Activated T-cell treated with anti-CD3 and anti-CD28 coated beads, Interleukin-2, amount 50 U/mL, for 24 hours (primary cell): ENCODE results near the gene ALDH3A1.
A peak's percentile ranks its signal among the peaks of the same experiment; 100 is the strongest.

Experiments used
- DNase-seq: peaks from one replicate; pipeline ENCODE4 v3.0.0-alpha.2; 2020
- H3K27ac Mint-ChIP-seq: 2 replicates; pipeline ENCODE4 v1.8.0; 2020; ENCODE audit warnings: mild to moderate bottlenecking, mixed read lengths
- H3K27me3 Mint-ChIP-seq: 2 replicates; pipeline ENCODE4 v1.8.0; 2020; ENCODE audit warnings: mixed read lengths
- H3K36me3 Mint-ChIP-seq: 2 replicates; pipeline ENCODE4 v1.8.0; 2020; ENCODE audit warnings: low read depth, mixed read lengths
- H3K4me1 Mint-ChIP-seq: 2 replicates; pipeline ENCODE4 v1.8.0; 2020; ENCODE audit warnings: low read depth, mixed read lengths
- H3K4me3 Mint-ChIP-seq: 2 replicates; pipeline ENCODE4 v1.8.0; 2020; ENCODE audit warnings: mild to moderate bottlenecking, moderate library complexity, mixed read lengths
- H3K9me3 Mint-ChIP-seq: 2 replicates; pipeline ENCODE4 v1.8.0; 2020; ENCODE audit warnings: mixed read lengths

Gene ALDH3A1

DNA sequence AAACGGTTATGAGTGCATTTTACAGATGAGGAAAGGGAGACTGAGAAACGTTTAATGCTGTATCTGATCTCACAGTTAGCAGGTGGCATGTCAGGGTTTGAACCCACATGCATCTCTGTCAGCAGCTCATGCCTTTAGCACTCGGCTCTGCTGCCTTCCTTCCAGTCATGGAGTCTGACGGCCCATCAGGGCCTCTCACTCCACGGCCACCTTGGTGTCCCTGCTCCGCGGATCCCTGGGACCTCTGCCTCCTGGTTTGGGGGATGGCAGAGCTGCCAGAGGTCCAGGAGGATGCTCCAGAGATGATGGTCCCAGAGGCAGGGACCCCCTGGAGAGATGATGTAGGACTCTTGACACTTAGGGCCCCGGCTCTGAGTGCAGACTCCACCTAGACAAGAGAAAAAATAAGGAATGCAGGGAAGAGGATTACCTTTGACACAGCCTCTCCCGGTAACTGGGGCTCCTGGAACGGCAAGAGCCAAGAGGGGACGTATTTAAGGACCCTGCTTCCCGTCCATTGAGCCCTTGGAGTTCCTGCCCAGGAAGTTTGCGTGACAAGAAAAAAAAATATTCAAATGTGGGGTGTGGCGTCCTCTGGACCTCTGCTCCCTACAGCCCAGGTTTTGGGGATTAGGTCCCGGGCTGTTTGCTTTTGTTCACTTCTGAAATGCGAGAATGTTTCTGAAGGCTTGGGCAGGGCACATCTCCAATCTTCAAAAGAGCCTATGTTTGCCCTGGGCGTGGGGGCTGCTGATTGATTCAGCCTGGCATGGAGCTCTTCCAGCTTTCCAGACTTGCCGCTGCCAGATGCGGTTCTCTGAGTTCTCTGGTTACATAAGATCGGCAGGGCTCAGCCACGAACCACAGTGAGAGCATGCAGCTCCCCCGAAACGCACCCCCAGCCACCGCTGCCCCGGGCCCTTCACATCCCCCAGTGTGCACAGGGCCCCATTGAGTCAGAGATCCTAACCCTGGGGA, at the start of gene ALDH3A1:
Gene ALDH3A1 (minus strand): TSS at position 470 of the 978 bp plus-strand sequence. CDS start 3,169 bp downstream, outside the sequence.
- H3K4me1 Mint-ChIP-seq, result peaks cover 12% of the 10 kb centered on the region
- H3K27me3 Mint-ChIP-seq, result peaks cover 20% of the 10 kb centered on the region
- no peak within 1 kb of the TSS for H3K27ac Mint-ChIP-seq
- no peaks in the 10 kb centered on the region for H3K9me3 Mint-ChIP-seq
- no peak for DNase-seq
- H3K4me3 Mint-ChIP-seq, result no peak within 1 kb of the TSS
- H3K36me3 Mint-ChIP-seq, result no peaks in the 10 kb centered on the region

DNA sequence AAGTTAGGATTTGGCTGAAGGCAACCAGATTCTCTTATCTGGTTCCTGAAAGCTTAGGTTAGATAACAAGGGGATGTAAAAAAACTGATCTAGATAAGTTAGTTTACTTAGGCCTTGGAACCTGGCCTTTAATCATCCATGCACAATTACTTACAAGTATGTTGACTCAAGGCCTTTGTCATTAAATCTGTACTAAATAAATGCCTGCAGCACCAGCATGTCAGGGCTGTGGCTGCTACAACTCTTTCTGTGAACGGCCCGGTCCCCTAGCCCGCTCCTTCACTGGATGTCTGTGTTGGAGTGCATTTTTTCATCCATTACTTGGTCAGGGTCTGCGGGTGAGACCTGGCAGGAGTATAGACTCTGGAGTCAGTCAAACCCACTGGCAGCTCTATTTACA, 48.4 kb upstream of the ALDH3A1 start:
- peaks cover 83% of the 10 kb centered on the region for H3K36me3 Mint-ChIP-seq
- H3K27me3 Mint-ChIP-seq, result no peaks in the 10 kb centered on the region
- DNase-seq, result no peak
- H3K4me3 Mint-ChIP-seq, result no peak overlapping the region
- H3K4me1 Mint-ChIP-seq, result peaks cover 5% of the 10 kb centered on the region
- no peak overlapping the region for H3K27ac Mint-ChIP-seq
- H3K9me3 Mint-ChIP-seq, result peaks cover 22% of the 10 kb centered on the region

DNA sequence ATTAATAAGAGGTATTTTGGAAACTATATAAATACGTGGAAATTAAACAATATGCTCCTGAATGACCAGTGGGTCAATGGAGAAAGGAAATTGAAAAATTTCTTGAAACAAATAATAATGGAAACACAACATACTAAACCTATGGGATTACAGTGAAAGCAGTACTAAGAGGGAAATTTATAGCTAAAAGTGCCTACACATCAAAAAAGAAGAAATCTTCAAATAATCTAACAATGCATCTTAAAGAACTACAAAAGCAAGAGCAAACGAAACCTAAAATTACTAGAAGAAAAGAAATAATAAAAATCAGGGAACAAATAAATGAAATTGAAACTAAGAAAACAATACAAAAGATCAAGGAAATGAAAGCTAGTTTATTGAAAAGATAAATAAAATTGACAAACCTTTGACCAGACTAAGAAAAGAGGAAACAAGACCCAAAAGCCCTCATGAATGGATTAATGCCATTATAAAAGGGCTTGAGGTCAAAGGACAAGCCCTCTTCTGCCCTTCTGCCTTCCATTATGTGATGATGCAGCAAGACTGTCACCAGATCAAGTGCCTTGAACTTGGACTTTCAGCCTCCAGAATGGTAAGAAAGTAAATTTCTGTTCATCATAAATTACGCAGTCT, 43.9 kb upstream of the ALDH3A1 start:
- no peak overlapping the region for H3K4me3 Mint-ChIP-seq
- no peak overlapping the region for H3K27ac Mint-ChIP-seq

DNA sequence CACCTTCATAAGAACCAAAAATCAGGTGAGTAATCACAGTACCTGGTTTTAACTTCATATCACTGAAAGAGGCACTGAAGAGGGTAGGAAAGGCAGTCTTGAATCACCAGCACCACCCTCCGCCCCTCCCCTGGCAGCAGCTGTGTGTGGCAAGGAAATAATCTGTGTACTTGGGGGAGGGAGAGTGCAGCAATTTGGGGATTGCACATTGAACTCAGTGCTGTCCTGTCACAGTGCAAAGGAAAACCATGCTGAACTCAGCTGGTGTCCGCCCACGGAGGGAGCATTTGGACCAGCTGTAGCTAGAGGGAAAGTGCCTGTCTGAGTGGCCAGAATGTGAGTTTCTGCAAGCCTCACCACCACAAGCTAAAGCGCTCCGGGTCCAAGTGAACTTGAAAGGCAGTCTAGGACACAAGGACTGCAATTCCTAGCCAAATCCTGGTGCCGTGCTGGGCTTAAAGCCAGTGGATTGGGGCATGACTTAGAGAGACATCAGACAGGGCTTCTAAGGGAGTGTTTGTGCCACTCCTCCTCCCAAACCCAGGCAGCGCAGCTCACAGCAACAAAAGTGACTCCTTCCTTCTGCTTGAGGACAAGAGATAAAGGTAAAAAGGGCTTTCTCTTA, 39.7 kb upstream of the ALDH3A1 start:
- Mint-ChIP-seq H3K4me1 (no peaks in the 10 kb centered on the region), H3K9me3 (no peaks in the 10 kb centered on the region), H3K4me3 (no peak overlapping the region), H3K27me3 (no peaks in the 10 kb centered on the region), H3K27ac (no peak overlapping the region), H3K36me3 (peaks cover 59% of the 10 kb centered on the region)
- no peak for DNase-seq

More for the DNA sequence above, 43.9 kb upstream of the ALDH3A1 start:
- H3K9me3 Mint-ChIP-seq, result peaks cover 20% of the 10 kb centered on the region
- H3K36me3 Mint-ChIP-seq, result peaks cover 89% of the 10 kb centered on the region
- no peak for DNase-seq
- no peaks in the 10 kb centered on the region for H3K4me1 Mint-ChIP-seq
- no peaks in the 10 kb centered on the region for H3K27me3 Mint-ChIP-seq

DNA sequence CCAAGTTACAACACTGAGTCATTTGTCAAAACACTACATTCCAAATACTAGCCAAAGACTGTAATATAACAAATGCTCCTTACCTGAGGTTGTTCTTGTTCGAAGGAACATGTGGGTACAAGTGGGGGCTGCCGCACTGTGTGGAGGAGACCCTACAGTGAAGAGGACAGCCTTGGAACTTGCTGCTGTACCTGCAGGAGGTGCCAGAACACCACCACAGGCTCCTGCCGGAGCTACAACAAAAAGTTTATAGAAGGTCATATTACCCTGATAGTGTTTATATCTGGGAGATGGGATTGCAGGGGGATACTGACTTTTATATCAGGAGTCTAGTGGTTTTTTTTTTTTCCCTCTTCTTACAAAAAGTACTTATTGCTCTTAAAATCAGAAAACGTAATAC, 37.8 kb upstream of the ALDH3A1 start:
- Mint-ChIP-seq H3K27ac (no peak overlapping the region), H3K4me1 (peaks cover 2% of the 10 kb centered on the region), H3K9me3 (no peaks in the 10 kb centered on the region), H3K4me3 (no peak overlapping the region), H3K36me3 (peaks cover 62% of the 10 kb centered on the region), H3K27me3 (no peaks in the 10 kb centered on the region)
- DNase-seq, result no peak

DNA sequence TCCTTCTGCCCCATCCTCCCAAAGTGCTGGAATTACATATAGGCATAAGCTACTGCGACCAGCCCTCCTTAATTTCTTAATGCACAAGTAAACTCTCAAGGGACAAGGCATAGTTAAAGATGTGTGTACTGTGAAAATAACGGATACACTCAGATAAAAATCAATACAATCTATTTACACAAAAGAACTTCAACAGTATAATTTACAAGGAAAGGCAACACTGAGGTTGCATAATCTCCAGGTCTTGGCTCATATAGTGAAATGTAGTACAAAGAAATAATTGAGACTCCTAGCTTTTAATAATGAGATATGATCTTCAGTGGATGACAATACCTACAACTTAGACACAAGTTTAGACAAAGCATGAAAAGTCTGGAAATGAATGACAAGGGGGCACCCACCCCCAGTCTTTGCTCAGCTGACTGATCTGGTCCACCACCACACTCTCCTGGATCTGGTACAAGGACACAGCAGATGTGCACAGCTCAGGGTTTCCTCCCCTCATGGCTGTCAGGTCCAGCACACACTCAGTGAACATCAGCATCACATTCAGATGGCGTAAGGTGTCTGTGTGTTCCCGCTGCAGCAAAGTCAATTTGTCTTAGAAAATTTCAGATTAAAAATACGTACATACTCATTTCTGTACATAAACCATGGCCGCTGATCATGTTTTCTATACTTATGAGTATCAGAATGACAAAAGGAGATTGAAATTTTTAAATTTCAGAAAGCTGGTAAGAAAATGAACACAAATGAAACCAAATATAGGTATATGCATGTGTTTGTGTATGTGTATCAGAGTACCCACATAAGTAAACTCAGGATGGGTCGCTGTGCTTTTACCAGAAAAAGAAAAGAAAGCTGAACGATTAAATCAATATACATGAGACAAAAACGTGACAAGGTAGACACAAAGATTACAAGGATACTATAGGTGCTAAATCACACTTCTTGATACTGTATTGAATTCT, 33.7 kb upstream of the ALDH3A1 start:
- H3K27ac Mint-ChIP-seq, result no peak overlapping the region
- DNase-seq, result no peak

DNA sequence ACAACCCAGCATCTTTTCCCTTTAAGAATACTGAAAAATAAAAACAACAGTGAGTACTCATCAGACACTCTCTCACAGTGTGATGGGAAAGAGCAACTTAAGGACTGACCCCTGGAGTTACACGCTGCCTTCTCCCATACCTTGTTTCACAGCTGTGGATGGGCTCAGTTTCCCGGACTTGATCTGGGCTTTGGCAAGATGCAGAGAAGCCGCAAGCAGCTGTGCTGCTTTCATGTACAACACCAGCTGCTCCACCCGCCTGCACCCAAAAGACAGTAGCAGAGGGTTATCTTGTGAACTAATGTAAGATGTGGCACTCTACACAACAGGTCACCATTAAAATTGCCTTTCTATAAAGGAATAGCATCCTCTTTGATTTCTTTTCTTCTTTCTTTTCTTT, 32.7 kb upstream of the ALDH3A1 start:
- no peaks in the 10 kb centered on the region for H3K9me3 Mint-ChIP-seq
- DNase-seq, result no peak
- peaks cover 67% of the 10 kb centered on the region for H3K36me3 Mint-ChIP-seq
- H3K27ac Mint-ChIP-seq, result no peak overlapping the region
- H3K4me1 Mint-ChIP-seq, result peaks cover 2% of the 10 kb centered on the region
- H3K27me3 Mint-ChIP-seq, result no peaks in the 10 kb centered on the region
- H3K4me3 Mint-ChIP-seq, result no peak overlapping the region

More for the DNA sequence above, 33.7 kb upstream of the ALDH3A1 start:
- Mint-ChIP-seq H3K4me3 (no peak overlapping the region), H3K9me3 (no peaks in the 10 kb centered on the region), H3K27me3 (no peaks in the 10 kb centered on the region), H3K36me3 (peaks cover 59% of the 10 kb centered on the region), H3K4me1 (peaks cover 2% of the 10 kb centered on the region)

DNA sequence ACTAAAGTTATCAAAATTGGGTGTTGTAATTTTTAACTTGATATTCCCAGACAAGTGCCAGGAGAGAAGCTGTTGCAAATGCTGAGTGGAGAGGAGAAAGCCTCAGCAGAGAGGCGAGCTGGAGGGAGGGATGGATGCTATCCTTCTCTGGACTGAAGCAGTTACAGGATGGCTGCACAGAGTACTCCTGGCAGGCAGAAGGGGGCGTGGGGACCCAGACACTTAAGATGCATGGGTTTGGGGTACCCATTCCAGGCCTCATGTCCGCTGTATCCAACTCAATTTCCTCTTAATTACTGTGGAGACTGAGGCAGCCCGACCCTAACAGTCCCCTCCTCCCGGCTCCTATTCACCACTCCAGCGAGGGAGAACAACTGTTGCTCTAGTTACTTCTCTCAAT, 25.4 kb upstream of the ALDH3A1 start:
- DNase-seq, result no peak
- Mint-ChIP-seq H3K9me3 (no peaks in the 10 kb centered on the region), H3K4me3 (no peak overlapping the region), H3K27me3 (no peaks in the 10 kb centered on the region), H3K27ac (no peak overlapping the region), H3K36me3 (peaks cover 34% of the 10 kb centered on the region), H3K4me1 (peaks cover 55% of the 10 kb centered on the region)

DNA sequence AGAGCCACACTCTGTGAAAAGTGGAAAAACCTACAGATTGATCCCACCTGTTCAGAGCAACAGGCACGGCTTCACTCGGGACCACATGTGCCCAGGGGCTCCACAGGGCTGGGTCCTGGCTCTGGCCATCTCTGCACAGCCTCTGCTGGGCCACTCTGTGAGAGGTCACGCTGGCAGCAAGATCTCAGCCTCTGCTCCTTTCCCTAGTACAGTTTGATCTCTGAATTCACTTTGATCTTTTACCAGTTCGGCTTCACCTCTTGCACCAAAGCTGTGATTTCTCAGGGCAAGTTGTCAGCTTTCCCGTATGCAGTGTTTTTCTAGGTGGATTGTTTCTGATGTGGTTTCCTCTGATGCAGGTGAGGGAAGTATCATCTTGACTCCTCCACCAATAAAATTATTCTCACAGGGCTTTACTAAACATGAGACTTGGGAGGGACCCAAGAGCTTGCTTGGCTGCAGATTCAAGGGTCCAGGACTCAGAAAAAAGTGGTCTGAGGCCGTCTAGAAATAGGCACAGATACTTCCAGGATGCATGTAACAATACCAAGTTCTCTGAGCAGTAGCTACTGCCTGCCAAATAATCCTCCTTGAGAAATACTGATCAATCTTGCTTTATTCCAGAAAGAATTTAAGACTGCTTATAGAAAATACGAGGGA, 24.0 kb upstream of the ALDH3A1 start:
- no peak for DNase-seq
- Mint-ChIP-seq H3K27ac (no peak overlapping the region), H3K9me3 (no peaks in the 10 kb centered on the region), H3K27me3 (no peaks in the 10 kb centered on the region), H3K4me1 (peaks cover 67% of the 10 kb centered on the region), H3K4me3 (no peak overlapping the region), H3K36me3 (peaks cover 22% of the 10 kb centered on the region)

DNA sequence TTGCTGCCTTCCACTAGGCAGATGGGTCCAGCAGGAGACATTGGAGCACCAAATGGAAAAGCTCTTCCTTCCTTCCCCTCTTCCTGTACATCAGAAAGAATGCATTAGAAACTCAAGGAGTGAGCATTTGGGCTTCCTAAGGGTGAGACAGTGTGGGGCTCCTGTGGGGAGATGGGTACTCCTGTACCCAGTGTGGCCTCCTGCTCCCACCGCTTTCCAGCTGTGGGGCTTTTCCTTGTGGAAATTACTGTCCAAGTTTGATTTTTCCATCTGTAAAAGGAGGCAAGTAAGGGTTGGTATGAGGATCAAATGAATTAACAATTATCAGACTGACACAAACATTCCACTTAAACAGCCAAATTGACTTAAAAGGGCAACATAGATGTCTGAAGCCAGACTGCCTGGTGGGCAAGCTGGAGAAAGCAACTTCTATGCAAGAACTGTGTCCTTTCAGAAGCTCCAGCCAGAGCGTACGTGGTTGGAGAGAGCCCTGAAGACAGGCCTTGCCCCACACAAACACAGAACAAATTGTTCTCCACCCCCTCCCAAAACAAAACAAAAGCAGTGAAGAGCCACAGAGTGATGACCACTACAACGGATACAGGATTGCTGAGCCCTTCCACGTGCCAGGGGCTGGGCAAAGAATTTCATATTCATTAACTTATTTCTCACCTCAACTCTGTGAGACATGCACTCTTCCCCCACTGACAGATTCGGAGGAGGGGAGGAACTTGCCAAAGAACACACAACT, 23.1 kb upstream of the ALDH3A1 start:
- DNase-seq, result no peak
- peaks cover 13% of the 10 kb centered on the region for H3K36me3 Mint-ChIP-seq
- H3K27ac Mint-ChIP-seq, result peak overlapping the region; percentile 55
- no peaks in the 10 kb centered on the region for H3K9me3 Mint-ChIP-seq
- peaks cover 73% of the 10 kb centered on the region for H3K4me1 Mint-ChIP-seq
- H3K27me3 Mint-ChIP-seq, result no peaks in the 10 kb centered on the region
- H3K4me3 Mint-ChIP-seq, result peak overlapping the region; percentile 30

DNA sequence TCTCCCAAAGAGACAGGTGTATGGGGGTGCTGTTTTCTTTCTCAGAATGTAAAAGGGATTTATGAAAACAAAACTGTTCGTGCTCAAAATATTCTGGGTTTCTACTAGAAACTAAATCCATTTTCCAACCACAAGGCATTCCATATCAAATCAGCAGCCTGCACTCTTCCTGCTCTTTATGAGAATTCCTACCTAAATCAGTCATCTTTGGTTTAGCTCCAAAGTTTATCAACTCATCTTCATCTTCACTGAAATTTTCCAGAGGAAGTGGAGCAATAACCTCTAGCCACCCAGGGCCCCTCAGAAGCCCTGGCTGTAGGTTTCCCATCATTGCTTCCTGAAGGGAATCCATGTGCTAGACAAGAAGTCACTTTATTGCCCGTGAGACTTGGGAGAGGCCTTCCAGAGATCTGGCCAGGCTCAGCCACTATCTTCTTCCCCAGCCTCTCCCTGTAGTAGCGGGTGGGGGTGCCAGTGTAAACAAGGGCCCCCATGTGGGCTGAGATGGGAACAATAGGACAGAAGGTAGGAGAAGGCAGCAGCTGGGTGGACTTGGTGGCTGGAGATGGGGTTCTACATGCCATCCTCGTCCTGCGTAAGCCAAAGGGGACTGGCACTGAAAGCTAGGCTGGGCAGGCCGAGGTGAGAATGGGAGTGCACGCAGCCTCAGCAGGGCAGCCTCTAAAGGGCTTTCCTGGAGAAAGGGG, 22.0 kb upstream of the ALDH3A1 start:
- Mint-ChIP-seq H3K27ac (peak overlapping the region; percentile 41), H3K27me3 (no peaks in the 10 kb centered on the region), H3K9me3 (no peaks in the 10 kb centered on the region), H3K4me3 (no peak overlapping the region), H3K36me3 (peaks cover 2% of the 10 kb centered on the region), H3K4me1 (peaks cover 67% of the 10 kb centered on the region)
- no peak for DNase-seq

DNA sequence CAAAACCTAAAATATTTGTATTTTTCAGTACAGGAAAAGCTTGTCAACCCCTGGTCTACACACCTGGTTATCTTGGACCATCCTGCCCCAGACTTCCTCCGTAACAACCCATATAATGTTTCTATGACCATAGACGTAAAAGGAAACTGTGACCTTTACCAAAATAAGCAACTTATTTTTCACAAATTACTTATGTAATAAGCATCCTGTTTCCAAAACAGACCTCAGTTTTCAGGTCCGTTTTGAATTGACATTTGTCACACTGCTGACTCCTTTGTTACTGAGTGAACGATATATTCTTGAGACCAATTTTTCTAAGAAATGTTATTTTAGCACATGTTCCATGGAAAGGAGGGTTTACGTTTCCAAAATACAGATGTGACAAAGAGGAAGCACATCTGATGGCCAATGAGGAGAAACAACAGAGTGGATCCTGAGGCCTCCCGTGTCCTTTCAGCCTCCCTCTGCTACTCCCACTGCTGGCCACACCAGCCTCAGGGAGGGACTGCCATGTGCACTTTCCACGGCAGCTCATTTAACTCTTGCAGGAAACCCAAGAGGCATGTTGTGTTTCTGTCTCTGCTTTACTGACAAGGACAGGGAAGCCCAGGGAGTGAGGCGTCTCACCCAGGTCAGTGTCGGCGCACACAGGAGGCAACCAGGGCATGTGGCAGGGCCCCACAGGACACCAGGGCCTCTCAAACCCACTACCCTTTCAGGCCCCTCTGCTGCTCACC, 20.1 kb upstream of the ALDH3A1 start:
- Mint-ChIP-seq H3K9me3 (no peaks in the 10 kb centered on the region), H3K27ac (peak overlapping the region; percentile 44), H3K36me3 (no peaks in the 10 kb centered on the region), H3K27me3 (no peaks in the 10 kb centered on the region), H3K4me3 (no peak overlapping the region), H3K4me1 (peaks cover 56% of the 10 kb centered on the region)
- no peak for DNase-seq
